ENCODE measurements around the gene KANK3.
"Not testable (repeated sequence)": the region's sequence is repeated elsewhere in the genome, so short reads cannot be mapped to it uniquely, and the experiment has no call there.

DNA sequence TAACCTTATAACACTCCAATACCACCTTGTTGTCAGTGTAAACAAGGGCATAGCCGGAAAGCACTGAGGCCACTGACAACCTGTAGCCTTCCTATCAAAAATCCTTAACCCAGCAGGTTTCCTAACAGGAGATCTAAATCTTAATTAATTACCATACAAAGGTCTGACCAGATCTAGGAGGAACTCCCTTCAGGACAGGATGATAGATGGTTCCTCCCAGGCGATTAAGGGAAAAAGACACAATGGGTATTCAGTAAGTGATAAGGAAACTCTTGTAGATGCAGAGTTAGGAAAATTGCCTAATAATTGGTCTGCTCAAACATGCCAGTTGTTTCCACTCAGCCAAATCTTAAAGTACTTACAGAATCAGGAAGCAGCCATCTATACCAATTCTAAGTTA, 42.0 kb upstream of the KANK3 start:
- TF ChIP-seq, protein P1, sequence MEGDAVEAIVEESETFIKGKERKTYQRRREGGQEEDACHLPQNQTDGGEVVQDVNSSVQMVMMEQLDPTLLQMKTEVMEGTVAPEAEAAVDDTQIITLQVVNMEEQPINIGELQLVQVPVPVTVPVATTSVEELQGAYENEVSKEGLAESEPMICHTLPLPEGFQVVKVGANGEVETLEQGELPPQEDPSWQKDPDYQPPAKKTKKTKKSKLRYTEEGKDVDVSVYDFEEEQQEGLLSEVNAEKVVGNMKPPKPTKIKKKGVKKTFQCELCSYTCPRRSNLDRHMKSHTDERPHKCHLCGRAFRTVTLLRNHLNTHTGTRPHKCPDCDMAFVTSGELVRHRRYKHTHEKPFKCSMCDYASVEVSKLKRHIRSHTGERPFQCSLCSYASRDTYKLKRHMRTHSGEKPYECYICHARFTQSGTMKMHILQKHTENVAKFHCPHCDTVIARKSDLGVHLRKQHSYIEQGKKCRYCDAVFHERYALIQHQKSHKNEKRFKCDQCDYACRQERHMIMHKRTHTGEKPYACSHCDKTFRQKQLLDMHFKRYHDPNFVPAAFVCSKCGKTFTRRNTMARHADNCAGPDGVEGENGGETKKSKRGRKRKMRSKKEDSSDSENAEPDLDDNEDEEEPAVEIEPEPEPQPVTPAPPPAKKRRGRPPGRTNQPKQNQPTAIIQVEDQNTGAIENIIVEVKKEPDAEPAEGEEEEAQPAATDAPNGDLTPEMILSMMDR (optimal IDR thresholded peaks at IDR 0.05 in 1 of 3, IDR thresholded peaks at IDR 0.05 in 1 of 3, conservative IDR thresholded peaks at IDR 0.05 in 1 of 3; ENCODE audit: extremely low read depth in 1 of 3, insufficient read depth in 2 of 3, low read length in 3 of 3): not testable (repeated sequence)
- not testable (repeated sequence) for TF ChIP-seq EZH2 (IDR thresholded peaks at IDR 0.05; ENCODE audit: low read length)

Data from keratinocyte (primary cell).